NCI-H460 (cell line): ENCODE measurements around the gene GAB1. TPM values are rescaled to one million over a fixed set of nuclear protein-coding genes. Genes with fewer than 3 reads are reported as not detected.

Source experiments
- DNase-seq: peaks from one replicate; pipeline ENCODE4 v3.0.0-alpha.2; 2016; ENCODE audit warnings: low read depth; ENCODE audit errors: extremely low read depth
- total RNA-seq: library from RNA; depleted of rRNA; stranded (reverse); fragments of >200 nt; shearing (Covaris generic); gene quantifications from 2 replicates; pipeline ENCODE4 v1.2.3, GENCODE V29; 2014

The GAB1 gene
- total RNA-seq, 1 experiment from 2014 or later, result 4.0 TPM

DNA sequence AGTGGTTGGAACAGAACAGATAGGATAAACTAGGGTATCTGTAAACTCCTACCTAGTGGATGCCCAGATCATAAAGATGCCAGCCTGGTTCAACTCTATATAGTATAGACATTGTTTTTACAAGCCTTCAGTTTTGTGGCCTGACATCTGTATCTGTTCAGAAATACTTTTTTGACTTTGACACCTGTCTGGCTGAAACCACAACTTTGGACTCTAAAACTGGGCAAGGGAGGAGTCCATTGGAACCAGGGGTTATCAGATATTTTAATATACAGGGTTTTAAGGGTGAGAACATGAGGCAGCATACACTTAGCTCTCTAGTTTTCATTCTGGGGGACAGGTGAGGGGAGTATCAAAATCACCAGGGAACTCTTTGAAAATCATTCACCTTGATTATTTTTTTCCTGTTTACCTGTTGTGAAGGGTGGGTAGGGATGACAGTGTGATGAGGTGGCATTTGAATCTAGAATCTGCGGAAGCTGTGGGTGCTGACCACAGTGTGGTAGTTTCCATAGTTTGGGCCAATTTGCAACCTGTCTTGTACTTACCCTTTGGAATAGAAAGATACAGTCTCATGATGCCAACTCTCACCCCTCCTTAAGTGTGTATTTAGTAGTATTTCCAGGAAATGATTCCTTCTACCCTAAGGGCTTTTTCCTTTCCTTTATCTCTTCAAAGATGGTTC, 20.6 kb downstream of the GAB1 start:
- no peak for DNase-seq

DNA sequence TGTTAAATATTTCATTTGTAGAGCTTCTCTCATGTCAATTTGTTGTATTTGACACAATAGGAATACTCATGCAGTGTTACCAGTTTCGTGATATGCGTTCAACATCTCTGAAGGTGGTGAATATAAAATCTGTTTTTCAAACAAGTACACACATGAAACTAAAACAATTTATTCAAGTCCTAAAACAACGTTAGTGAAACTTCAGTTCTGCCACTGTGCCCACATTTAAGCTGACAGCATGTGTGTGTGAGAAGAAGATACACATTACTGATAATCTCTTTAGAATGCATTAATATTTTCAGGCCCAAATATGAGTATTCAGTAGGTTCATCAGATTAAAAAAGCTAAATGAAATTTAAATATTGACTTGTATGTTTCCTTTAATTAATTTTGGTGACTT, 21.7 kb downstream of the GAB1 start:
- DNase-seq, result no peak

DNA sequence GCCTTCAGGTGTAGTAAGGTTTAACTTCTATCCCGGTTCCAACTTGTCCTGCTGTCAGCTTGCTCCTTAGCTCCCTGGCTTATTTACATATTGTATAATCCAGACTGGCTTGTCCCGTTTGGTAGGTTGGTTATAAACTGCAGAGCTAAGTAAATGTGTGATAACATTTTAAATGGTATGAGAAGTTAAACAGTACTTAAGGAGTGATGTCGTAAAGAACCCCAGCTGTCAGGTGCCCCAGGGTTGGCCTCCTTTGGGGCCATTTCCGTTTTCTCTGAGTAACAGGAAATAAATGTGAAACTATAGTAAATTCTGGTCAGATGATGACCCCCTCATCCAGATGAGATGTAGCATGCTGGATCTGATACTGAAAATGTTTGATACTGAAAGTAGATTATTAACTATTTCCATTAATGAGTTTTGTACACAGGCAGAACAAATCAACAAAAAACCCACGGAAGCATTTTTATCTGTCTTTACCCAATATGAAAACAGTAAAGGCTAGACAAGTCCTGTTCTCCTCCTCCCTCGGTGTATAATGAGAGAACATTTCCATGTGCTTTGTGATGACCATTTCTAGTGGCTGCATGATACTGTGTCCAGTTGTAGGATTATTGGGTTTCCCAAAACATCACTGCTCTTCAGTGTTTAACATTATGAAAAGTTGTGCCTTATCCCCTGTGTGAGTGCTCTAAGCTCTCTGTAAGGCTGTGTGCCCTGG, 22.4 kb downstream of the GAB1 start:
- no peak for DNase-seq

DNA sequence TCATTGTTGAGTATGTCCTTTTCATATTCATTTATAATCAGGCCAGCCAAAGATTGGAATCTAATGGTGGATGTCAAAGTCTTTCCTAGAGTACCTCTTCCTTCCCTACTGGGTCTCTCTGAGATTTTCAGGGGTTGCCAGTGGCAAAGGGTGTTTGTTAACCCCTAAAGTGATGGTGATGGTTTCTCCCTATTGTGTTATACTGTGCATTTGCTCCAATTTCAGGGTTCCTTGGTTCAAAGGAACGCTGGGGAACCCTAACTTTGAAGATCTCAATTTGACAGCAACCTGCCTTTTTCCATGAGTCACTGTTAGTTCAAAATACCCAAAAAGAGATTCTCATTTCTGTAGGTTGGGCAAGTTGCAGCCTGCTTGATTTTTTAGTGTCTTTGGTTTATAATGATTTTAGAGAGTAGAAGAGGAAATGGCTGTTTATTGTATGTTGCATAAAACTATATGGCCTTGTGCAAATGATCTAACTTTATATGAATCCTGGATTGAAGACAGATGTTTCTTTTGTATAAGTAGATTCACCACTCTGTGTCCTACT, 23.0 kb downstream of the GAB1 start:
- no peak for DNase-seq

DNA sequence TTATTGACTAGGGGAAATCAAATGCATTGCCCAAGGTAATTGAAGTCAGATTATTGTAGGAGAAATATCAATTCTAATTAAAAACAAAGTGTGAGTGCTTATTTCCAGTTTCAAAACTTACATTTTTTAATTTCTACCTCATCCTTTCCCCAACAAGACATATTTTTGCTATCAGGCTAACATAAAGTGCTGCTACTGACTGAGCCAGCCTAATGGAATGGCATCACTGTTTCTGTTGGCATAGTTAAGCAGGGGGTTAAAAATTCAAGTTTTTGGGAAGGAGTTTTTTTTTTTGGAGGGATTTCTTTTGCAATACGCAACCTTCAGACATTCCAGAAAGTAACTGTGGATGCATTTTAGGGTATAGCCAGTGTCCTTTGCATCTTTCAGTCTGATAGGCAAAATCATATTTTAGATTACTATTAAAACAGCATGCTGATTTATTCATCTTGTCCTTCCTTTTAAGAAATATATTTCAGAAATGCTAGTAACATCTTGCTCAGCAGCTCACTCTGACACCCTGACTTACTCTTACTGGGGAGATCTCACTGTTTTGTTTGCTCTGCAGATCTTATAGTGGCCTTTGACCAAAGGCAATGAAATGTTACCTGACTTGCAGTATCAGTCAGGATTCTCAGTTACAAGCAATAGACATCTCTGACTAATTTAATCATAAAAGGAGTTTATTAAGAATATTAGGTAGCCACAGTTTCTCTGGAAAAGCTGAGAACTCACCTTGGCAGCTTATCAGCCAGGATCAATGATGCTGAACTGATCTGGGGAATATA, 24.4 kb downstream of the GAB1 start:
- no peak for DNase-seq

DNA sequence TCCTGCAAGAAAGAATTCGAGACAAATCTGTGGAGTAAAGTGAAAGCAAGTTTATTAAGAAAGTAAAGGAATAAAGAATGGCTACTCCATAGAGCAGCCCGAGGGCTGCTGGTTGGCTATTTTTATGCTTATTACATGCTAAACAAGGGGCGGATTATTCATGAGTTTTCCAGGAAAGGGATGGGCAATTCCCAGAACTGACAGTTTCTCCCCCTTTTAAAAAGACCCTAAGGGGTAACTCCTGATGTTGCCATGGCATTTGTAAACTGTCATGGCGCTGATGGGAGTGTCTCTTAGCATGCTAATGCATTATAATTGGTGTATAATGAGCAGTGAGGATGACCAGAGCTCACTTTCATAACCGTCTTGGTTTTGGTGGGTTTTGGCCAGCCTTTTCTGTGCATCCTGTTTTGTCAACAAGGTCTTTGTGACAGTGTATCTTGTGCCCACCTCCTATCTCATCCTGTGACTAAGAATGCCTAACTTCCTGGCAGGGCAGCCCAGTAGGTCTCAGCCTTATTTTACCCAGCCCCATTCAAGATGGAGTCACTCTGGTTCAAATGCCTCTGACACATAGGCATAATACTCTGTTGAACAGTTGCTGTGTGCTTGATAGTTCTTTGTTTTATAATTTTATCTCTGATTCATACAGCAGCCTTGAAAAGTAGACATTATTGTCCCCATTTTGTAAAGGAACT, 25.8 kb downstream of the GAB1 start:
- DNase-seq, result no peak

DNA sequence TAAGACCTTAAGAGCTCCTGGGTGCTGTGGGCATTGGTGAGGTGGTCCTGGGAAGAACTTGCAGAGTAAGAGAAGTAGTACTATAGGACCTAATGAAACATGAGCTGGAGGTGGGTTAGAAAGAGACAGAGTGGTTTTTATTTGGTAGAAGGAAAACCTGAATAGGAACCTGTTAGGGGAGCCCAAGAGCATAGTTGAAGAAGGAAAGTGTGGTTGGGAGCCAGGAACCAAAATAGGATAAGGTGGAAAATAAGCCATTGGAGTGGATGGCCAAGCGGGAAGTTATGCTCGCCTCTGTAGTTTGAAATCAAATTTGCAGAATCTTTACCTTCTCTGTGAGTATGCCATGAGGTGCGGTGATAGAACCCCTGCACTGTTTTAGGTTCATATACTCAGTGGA, 26.7 kb downstream of the GAB1 start:
- DNase-seq, result no peak

DNA sequence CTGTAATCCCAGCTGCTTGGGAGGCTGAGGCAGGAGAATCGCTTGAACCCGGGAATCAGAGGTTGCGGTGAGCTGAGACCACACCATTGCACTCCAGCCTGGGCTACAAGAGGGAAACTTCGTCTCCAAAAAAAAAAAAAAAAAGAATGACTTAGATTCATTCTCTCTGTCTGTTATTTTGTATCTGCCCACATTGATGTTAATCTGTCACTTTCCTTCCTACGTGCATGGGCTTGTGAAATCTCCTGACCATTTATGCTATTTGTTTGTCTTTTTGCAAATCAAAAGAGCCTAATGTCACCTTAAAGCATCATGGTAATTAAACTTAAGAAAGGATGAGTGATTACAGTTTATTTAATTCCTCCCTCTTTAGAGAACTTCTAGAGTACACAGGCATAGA, 27.4 kb downstream of the GAB1 start:
- DNase-seq, result no peak

DNA sequence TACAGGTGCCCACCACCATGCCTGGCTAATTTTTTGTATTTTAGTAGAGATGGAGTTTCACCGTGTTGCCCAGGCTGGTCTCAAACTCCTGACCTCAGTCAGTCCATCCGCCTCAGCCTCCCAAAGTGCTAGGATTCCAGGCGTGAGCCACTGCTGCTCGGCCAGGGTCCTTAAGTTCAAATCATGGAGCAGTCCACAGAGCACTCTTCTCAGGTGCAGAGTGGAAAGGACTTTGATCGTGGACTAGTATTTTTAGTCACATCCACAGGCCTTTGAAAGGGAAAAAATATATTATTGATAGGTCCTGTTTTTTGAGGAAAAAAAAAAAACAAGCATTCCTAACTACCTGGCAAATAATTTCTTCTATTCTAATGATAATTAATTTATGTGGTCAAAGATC, 31.2 kb downstream of the GAB1 start:
- DNase-seq, result no peak

DNA sequence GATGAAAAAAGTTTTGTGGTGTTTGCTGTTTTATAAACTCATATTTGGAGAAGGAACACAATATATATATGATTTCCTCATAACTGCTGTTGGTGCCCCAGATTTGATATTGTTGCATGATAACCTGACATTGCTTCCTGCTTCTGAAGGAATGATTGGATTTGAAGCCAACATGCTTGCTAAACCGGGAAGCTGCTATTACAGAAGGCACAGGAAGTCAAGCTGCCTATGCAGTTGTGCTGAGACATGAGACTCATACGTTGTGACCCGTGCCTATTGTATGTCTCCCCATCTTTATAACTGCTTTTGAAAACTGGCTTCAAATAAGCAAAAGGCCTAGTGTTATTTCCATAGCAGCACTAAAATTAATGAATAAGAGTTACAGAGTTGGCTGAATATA, 32.9 kb downstream of the GAB1 start:
- DNase-seq, result no peak

DNA sequence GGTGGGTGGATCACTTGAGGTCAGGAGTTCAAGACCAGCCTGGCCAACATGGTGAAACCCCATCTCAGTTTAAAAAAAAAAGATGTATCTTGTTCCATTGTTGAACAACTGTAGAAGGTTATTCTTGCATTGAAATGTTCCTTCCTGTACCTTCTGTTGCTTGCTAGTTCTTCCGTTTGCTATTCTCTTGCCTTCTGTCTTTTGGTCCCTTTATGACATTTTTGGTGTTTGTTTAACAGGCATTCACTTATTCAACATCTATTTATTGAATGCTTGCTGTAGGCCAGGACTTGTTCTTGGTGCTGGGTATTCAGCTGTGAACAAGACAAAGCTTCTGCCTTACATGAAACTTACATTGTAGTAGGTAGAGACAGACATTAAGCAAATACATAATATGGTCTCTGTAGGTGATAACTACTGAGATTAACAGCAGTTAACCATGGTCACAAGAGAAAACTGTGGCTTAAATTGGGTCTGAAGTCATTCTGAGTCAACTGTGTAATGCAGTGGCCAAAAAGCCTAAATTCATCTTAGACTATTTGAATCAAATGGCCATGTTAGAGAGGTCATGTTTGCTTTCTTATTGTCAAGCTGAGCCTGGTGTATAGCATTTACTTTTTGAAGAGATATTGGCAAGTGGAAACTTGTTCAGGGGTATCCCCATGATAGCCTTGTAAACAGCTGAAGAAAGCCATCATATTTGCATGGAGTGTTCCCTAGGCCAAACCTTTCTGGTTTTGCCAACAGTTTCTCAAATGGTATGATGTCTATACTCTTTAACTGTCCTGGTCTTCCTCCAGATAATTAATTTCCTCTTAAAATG, 35.6 kb downstream of the GAB1 start:
- no peak for DNase-seq

DNA sequence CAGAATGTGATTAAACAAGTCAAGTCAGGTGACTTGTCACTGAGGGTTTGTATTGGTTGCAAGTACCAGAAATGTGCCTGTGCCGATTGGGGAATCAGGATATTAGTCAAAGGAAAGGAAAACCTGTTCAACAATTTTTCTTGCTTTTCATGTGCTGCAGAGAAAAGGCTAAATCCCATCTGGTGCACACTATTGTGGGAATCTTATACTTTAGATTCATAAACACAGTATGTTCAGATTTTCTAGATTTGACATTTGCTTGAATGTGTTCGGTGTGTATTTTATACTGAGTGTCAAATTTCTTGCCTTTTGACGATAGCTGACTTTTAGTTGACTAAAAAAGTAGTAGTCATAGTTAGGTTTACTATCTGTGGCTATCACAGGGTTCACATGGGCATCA, 37.6 kb downstream of the GAB1 start:
- no peak for DNase-seq

DNA sequence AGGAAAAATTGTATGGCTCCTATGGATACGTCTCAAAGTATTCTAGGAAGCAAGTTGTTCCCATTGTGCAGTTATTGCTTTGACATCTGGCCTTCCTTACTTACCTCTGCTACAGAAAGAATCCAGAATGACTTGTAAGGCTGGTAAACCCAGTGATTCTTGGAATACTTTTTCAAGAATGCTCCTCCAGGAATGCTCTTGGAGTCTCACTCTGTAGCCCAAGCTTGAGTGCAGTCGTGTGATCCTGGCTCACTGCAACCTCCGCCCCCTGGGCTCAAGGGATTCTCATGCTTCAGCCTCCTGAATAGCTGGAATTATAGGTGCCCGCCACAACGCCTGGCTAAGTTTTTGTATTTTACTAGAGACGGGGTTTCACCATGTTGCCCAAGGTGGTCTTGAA, 38.1 kb downstream of the GAB1 start:
- DNase-seq, result no peak

DNA sequence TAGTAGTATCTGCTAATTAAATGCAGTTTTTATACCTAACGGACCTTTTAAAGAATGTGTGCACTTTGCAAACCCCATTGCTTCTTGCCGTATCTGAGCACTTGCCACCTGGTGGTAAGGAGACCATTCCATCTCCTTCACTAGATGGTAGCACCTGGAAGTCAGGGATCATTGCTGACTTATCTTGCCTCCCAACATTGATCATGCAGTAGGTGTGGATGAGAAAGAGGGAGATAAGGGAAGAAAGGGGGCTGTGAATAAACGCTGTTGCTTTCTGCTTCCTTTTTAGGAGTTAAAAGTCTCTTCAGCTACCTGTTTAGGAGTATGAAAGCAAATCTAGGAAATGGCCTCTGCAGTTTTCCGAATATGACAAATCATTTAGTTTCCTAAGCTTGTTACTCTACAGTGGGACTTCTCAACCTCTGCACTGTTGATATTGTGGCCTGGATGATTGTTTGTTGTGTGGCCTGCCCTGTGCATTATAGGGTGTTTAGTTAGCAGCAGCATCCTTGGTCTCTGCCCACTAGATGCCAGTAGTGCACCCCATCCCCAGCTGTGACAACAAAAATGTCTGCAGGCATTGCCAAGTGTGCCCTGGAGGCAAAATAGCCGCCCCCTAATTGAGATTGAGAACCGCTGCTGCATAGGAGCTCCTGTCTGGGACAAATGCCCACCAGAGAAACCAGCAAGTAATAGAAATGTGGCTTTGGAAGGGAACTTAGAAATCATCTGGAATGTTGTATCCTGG, 38.8 kb downstream of the GAB1 start:
- no peak for DNase-seq

DNA sequence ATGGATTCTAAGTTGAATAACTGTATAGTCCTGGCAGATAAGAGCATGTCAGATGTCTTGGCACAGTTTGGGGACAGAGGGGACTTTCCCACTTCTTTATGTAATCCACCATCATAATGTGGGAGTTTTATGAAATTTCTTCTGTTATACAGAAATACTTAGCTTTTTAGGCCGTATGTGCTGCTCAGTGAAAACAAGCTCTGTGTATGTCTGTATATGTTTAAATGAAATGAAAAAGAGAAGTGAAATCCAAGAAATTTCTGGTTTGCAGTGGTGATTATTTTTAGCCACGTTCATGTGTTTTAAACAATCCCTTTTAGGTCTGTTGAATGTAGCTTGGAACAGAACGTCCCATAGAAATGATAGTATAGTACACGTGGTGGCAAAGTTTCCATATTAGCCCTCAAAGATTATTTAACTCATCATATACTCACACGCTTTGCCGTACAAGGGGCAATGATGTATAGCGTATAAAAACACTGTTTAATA, 41.0 kb downstream of the GAB1 start:
- no peak for DNase-seq

DNA sequence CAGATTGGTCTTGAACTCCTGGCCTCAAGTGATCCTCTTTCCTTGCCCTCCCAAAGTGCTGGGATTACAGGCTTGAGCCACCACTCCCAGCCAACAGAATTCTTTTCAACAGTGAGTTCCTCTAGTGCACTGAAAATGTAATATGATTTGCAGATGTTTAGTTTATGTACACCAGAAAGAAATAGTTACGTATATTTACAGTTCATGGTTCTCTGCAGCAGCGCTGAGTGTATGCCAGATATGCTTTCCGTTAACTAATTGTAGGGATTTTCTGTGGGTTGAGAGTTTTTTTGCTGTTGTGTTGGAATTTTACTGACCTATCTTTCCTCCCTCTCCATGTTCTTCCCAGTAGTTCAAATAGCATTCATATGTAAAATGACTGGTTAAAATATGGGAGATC, 44.0 kb downstream of the GAB1 start:
- DNase-seq, result no peak

DNA sequence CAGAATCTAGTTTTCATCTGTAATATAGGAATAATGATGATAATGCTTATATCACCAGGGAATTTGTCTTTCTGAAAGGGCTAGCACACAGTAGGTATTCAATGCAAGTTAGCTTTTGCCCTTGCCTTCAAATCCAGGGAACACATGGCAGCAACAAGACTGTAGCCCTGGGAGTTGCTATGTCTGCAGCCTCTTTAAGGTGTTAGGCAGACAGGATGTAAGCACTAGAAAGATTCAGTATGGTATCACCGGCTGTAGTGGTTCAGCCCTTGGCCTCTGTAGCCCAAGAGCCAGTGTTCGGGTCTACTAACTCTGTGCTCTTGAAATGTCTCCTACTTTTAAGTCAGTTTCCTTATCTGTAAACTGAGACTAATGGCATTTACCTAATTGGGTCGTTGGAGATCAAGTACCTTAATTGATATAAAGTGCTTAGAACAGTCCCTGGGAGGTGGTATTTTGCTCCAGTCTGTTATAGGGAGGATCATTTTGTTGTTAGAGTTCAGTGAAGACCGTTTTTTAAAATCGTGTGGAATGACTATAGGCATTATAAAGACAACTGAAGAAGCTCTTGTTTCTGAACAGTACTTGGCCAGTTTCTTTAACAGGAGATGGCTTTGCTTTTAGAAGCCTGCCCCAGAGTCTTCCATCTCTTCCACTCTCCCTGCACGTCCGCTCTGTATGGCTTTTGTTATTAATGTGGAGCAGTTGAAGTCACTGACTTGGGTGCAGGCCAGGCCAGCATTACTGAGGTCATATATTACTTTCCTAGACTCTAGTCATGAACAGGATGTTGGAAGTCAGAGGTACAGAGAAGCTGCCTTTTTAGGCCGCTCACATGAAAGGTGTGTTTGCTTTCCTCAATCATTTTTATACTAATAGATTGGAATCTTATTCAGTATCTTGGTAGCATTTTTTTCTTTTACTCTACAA, 44.8 kb downstream of the GAB1 start:
- DNase-seq, result no peak

DNA sequence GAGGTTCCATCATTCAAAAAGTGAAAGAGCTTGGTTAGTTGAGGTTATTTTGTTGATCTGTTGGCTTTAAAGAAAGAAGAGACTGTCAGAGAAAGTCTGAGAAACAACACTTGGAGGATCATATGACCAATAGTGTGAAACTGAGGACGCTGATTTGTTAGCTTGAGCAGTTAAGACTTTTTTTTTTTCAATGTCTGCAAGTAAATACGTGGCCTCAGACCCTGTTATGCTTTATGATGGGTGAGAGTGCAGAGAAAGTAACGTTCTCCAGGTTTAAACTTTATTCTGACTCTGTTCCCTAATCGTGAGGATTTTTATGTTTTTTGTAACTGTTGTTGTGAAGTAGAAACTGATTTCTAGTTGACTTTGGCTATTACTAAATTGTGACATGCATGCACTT, 45.9 kb downstream of the GAB1 start:
- DNase-seq, result no peak
